GM19328 (cell line): ENCODE data around the gene NEUROD2.

Experiments
- ATAC-seq: cut with Tn5 transposase; IDR thresholded peaks from one replicate; pipeline ENCODE4 v1.9.1; 2021; ENCODE audit warnings: mild to moderate bottlenecking, moderate library complexity; ENCODE audit not compliant: unreplicated experiment

Gene NEUROD2

DNA sequence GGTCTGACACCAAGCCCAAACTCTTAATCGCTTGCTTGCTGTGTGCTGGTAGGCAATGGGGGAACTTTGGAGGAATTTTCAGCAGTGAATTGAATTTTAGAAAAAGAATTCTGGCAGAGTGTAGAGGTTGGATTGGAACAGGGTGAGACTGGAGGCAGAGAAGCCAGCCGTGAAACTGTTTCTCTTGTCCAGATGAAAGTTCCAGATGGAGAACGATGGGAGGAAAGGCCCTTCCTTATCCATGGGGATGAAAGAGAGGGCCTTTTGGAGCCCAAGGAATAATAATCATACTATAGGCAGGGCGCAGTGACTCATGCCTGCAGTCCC lies 26.0 kb downstream of the NEUROD2 start:
- ATAC-seq = no peak

GRCh38 chr17:39581071-39581758 lies 26.5 kb downstream of the NEUROD2 start:
- no peak for ATAC-seq

DNA sequence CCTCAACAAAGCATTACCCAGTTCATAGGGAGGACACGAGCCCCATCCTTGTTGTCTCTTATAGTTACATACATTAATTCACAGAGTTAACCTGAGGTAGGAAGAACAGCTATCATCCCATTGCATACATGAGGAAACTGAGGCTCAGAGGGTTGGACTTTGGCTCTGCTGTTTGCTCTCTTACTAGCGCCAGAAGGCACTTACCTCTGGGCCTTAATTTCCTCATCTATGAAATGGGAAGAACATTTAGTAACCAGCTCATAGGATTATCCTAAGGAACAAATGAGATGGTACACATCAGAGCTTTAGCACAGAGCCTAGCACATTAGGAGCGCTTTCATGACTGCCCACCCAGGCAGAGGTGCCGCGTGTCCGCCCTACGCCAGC lies 27.6 kb downstream of the NEUROD2 start:
- no peak for ATAC-seq

DNA sequence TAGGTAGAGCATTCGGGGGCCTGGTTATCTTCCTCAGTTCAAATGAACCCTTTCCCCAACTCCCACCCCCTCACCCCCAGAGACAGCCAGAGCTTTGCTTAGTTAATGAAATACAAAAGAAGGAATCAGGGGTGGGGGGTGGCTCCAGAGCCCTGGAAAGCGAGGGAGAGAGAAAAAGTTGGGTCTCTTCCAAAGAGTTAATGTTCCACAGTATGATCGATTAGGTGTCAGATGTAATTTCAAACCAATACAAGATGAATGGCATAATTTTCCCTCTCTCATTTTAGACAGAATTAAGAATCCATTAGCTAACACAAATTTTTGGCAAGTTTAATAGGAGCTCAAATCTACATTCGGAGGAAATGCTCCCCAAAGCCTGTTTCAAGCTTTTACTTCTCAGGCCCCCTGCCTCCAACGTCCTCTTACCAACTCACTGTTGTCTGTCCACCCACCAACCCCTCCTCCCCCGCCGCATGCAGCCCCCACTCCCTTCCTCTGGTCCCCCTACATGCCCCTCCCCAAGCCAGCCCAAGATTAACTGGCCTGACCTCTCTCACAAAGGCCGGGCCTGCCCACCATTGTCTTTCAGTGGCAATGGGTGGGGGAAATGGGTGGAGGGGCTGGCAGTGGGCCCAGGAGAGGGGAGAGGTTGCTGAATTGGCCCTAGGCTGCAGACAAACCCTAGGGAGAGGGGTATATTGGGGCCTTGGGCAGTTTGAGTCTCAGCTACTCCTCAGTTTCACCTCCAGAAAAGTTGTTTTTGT lies 28.2 kb downstream of the NEUROD2 start:
- ATAC-seq = no peak

DNA sequence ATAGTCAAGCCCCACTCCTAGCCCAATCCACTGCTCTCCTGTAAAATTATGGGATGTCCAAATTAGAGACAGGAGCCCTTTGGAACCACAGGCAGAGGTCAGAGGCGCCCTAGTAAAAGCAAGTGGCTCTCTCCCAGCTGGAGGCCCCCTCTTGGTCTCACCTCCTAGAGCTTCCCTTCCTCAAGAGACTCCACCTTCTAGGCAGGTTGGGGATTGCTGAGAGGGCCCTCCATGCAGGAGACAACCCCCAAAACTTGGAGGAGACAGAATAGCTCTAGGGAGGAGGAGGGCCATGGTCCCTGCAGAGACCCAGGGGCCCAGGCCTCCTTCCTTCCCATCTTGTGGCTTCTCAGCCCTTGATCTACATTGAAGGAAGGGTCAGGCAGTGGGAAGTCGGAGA lies 29.4 kb downstream of the NEUROD2 start:
- ATAC-seq = no peak

GRCh38 chr17:39576187-39576586 lies 31.5 kb downstream of the NEUROD2 start:
- ATAC-seq = no peak

- no peak for ATAC-seq
Observed at GRCh38 chr17:39573447-39574298, 34.0 kb downstream of the NEUROD2 start.

- ATAC-seq = no peak
Observed at GRCh38 chr17:39572121-39572520, 35.6 kb downstream of the NEUROD2 start.

DNA sequence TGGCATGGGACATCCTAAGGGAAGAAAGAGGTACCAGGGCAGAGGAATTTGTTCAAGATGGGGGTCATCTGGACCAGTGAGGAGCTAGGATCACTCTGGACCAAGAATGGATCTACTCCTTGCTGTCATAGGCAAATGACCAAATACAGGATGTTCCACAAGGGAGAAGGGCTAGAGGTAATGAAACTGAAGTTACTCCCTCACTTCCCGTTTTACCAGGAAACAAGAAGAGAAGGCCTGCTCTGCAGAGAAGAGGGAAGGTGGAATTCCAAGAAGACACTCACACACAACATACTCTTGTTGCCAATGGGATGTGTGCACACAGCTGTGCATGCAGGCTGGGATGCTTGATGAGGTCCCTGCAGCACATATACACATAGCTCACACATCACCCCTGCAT lies 38.6 kb downstream of the NEUROD2 start:
- ATAC-seq = no peak

DNA sequence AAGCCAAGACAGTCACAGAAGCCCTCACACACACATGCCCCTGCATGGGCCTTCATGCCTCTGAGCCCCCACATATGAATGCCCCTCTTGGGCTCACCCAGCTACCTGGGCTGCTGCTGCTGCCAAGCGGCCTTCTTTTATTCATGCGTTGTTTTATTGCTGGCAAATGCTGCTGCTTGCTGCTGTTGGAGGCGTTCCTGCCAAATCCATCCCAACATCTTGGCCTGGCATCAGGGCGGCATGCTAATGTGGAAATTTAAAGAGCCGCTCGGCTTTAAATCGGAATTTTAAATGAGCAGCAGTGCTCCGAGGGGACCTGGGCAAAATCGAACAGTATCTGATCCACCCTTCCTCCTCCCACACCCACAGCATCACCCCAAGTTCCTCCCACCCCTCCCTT lies 39.0 kb downstream of the NEUROD2 start:
- no peak for ATAC-seq

DNA sequence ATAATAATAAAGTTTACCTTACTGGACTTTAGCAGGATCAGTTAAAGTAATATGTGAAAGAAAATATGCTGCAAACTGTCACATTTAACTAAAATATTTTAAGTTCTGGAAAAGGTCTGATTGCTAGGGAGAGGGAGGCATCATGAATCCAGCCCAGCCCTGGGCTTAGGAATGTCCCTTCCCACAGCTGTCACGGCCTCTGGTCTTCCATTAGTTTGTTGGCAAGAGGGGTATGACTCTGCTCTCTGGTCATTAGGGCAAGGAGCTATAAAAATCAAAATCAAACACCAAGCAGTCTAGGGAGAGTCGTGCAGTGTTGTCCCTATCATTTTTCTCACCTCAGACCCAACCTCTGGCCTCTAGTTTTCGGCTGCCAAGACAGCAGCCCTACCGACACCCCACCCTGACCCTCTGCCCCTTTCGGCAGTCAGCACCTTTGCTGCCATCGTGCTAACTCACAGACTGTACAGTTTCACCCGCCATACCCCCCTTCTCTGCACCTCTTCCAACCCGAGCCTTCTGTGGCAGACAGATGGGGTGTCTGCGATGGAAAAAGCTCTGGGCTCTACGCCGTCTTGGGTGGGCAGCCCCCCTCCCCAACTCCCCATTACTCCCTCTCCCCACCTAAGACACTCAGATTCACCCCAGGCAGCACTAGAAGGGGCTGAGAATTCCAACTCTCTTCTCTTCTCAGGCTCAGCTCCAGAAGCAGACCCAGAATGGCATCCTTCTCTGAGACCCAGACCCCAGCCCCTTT lies 41.4 kb downstream of the NEUROD2 start:
- no peak for ATAC-seq

DNA sequence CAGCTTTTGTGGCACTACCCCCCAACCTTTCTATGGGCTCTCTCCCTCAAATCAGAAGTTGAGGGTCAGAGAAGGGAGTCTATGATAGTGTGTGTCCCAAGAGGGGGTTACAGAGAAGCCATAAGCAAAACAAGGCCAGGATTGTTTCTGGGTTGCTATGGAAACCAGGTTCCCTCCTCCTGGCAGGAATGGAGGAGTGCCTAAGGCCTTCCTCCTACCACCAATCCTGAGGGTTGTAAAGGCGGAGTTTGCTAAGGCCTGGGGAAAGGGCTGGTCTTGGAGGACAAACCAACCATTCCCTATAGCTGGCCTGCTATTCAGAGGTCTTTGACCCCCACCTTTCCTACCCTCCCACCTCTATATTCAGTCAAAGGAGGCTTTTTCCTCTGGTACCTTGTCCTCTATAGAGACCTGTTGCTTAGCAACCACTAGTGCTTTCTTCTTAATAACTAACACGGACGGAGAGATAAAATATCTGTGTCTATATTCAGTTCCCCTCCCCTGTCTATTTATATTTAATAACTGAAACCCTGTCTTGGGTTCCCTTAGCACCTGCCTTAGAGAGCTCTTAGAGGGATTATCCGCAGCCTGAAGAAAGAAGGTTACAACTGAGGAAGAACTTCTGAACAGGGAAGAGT lies 43.4 kb downstream of the NEUROD2 start:
- ATAC-seq = no peak

- ATAC-seq = no peak
Observed at GRCh38 chr17:39563476-39563875, 44.2 kb downstream of the NEUROD2 start.

DNA sequence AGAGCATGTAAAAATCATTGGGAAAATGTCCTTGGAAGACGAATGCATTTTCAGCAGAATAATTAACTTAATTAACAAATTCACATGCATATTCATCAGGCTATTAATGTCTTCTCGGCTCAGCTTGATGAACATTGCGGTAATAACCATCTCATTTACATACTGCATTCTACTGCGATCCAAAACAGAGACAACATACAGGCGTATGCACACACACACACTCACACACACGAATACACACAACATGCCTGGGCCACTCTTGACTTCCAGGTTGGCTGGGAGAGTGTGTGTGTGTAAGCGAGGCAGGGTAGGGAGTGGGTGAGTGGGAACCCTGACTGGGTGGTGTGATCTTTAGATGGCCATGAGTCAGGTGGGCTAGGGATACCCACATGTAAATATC lies 44.7 kb downstream of the NEUROD2 start:
- ATAC-seq = no peak

- ATAC-seq = no peak
Observed at GRCh38 chr17:39562395-39562794, 45.3 kb downstream of the NEUROD2 start.

DNA sequence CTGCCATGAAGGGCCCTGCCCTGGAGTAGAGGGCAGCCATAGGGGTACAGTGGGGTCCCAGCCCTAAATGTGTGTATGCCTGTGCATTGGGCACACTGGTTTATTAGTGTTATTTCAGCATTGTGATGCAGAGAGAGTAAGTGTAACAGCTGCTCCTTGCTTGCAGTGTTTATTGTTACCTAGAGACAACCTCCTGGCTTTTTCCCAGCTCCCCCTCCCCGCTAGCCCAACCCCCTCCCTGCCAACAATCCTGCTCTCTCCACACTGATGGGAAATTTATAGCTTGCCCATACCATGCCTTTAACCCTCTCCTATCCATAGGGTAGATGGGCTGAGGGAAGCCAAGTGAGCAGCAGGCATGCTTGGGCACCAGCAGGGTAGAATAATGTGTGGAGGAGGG lies 51.3 kb downstream of the NEUROD2 start:
- no peak for ATAC-seq

DNA sequence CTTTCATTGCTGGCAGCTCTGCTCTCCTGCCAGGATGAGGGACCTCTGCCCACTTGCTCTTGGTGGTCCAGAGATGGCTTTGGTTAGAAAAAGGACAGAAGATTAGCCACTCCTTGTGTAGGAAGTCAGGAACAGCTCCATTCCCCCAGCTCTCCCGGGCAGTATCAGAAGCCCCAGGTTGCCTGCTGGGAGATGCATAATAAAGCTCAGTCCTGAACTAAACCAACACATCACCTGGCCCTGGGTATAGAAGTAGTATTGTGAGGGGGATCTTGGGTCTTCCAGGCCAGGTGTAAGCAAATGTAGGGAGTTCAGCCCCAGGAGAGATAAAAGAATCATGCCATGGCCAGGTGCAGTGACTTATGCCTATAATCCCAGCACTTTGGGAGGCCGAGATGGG lies 52.4 kb downstream of the NEUROD2 start:
- no peak for ATAC-seq
